Measurements from ENCODE around the gene ADNP2. TPM values are rescaled to one million over a fixed set of nuclear protein-coding genes. Genes with fewer than 3 reads are reported as not detected.

The ADNP2 gene
- total and polyA plus RNA-seq, 2 experiments from 2014 or later = 19.3 to 66.4 TPM

DNA sequence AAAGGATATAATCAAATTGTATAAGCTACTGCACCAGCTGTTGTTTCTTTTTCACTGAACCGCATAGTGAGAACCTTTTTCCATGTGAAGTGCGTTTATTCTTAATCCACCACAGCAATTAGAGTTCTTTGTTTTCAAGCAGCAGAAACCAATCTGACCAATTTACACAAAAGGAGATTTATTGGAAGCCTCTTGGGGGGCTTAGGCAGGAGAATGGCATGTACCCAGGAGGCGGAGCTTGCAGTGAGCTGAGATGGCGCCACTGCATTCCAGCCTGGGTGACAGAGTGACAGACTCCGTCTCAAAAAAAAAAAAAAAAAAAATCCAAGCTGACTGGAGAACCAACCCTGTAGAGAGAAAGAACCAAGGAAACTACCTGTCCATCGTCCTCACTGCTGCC, 10.0 kb downstream of the ADNP2 start (continued):
- TF ChIP-seq, protein P1, sequence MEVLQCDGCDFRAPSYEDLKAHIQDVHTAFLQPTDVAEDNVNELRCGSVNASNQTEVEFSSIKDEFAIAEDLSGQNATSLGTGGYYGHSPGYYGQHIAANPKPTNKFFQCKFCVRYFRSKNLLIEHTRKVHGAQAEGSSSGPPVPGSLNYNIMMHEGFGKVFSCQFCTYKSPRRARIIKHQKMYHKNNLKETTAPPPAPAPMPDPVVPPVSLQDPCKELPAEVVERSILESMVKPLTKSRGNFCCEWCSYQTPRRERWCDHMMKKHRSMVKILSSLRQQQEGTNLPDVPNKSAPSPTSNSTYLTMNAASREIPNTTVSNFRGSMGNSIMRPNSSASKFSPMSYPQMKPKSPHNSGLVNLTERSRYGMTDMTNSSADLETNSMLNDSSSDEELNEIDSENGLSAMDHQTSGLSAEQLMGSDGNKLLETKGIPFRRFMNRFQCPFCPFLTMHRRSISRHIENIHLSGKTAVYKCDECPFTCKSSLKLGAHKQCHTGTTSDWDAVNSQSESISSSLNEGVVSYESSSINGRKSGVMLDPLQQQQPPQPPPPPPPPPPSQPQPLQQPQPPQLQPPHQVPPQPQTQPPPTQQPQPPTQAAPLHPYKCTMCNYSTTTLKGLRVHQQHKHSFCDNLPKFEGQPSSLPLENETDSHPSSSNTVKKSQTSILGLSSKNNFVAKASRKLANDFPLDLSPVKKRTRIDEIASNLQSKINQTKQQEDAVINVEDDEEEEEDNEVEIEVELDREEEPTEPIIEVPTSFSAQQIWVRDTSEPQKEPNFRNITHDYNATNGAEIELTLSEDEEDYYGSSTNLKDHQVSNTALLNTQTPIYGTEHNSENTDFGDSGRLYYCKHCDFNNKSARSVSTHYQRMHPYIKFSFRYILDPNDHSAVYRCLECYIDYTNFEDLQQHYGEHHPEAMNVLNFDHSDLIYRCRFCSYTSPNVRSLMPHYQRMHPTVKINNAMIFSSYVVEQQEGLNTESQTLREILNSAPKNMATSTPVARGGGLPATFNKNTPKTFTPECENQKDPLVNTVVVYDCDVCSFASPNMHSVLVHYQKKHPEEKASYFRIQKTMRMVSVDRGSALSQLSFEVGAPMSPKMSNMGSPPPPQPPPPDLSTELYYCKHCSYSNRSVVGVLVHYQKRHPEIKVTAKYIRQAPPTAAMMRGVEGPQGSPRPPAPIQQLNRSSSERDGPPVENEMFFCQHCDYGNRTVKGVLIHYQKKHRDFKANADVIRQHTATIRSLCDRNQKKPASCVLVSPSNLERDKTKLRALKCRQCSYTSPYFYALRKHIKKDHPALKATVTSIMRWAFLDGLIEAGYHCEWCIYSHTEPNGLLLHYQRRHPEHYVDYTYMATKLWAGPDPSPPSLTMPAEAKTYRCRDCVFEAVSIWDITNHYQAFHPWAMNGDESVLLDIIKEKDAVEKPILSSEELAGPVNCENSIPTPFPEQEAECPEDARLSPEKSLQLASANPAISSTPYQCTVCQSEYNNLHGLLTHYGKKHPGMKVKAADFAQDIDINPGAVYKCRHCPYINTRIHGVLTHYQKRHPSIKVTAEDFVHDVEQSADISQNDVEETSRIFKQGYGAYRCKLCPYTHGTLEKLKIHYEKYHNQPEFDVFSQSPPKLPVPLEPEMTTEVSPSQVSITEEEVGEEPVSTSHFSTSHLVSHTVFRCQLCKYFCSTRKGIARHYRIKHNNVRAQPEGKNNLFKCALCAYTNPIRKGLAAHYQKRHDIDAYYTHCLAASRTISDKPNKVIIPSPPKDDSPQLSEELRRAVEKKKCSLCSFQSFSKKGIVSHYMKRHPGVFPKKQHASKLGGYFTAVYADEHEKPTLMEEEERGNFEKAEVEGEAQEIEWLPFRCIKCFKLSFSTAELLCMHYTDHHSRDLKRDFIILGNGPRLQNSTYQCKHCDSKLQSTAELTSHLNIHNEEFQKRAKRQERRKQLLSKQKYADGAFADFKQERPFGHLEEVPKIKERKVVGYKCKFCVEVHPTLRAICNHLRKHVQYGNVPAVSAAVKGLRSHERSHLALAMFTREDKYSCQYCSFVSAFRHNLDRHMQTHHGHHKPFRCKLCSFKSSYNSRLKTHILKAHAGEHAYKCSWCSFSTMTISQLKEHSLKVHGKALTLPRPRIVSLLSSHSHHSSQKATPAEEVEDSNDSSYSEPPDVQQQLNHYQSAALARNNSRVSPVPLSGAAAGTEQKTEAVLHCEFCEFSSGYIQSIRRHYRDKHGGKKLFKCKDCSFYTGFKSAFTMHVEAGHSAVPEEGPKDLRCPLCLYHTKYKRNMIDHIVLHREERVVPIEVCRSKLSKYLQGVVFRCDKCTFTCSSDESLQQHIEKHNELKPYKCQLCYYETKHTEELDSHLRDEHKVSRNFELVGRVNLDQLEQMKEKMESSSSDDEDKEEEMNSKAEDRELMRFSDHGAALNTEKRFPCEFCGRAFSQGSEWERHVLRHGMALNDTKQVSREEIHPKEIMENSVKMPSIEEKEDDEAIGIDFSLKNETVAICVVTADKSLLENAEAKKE (CRISPR knock-in tag; IDR thresholded peaks at IDR 0.05) = no peak
- TF ChIP-seq POLR2AphosphoS5 (IDR thresholded peaks at IDR 0.05; ENCODE audit: low read depth) = no peak

DNA sequence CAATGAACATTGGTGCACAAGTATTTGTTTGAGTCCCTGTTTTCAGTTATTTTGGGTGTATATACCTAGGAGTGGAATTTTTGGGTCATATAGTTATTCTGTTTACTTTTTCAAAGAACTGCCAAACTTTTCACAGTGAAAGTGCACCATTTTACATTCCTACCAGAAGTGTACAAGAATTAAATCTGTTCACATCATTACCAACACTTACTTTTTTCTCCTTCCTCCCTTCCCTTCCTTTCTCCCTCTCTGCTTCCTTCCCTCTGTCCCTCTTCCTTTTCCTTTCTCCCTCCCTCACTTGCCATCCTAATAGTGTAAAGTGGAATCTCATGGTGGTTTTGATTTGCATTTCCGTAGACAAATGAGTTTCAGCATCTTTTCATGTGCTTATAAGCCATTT, 11.9 kb downstream of the ADNP2 start:
- no peak overlapping the region for H2AFZ ChIP-seq
- Mint-ChIP-seq H3K4me1 (peaks cover 62% of the 10 kb centered on the region), H3K4me3 (no peak overlapping the region; the same call in 2 of the 3 replicates), H3K27ac (peak overlapping the region; percentile 32; the same call in 1 of the 2 replicates), H3K9me3 (no peaks in the 10 kb centered on the region), H3K36me3 (ENCODE audit: low read depth) (peaks cover 51% of the 10 kb centered on the region), H3K27me3 (ENCODE audit: insufficient read depth, low read depth, poor library complexity) (peaks cover 4% of the 10 kb centered on the region)
- ATAC-seq (no peak), DNase-seq (ENCODE audit: low spot score) (no peak)
- peaks cover 45% of the 10 kb centered on the region for H4K20me1 ChIP-seq (replicated peaks; ENCODE audit: insufficient read depth)
- H3K27me3 ChIP-seq (ENCODE audit: insufficient read depth) = no peaks in the 10 kb centered on the region
- H3K79me2 ChIP-seq (replicated peaks; ENCODE audit: insufficient read depth) = peaks cover 100% of the 10 kb centered on the region
- H3K9me2 ChIP-seq (ENCODE audit: insufficient read depth) = no peaks in the 10 kb centered on the region
- H3K4me3 ChIP-seq = no peak overlapping the region
- TF ChIP-seq ETS1 (IDR thresholded peaks at IDR 0.05) (no peak), REST (IDR thresholded peaks at IDR 0.05; ENCODE audit: unreplicated experiment) (no peak), EZH2phosphoT487 (IDR thresholded peaks at IDR 0.05; ENCODE audit: unreplicated experiment) (no peak), ZNF114 (CRISPR knock-in tag; IDR thresholded peaks at IDR 0.05) (no peak), STAT1 (IDR thresholded peaks at IDR 0.05; ENCODE audit: unreplicated experiment) (no peak), CTCF (conservative IDR thresholded peaks at IDR 0.05; ENCODE audit: low read depth in 2 of 2) (no peak), EZH2 (IDR thresholded peaks at IDR 0.05; ENCODE audit: low read depth, unreplicated experiment) (no peak), ZNF331 (CRISPR knock-in tag; IDR thresholded peaks at IDR 0.05; ENCODE audit: low read depth) (no peak), POLR2AphosphoS5 (IDR thresholded peaks at IDR 0.05; ENCODE audit: low read depth) (no peak), NANOG (IDR thresholded peaks at IDR 0.05; ENCODE audit: borderline replicate concordance) (no peak), CREB1 (CRISPR knock-in tag; IDR thresholded peaks at IDR 0.05; ENCODE audit: low read depth) (no peak)
- H3K27ac ChIP-seq (ENCODE audit: low read depth) = no peak overlapping the region
- no peaks in the 10 kb centered on the region for H3K36me3 ChIP-seq (ENCODE audit: insufficient read depth)
- H3K4me1 ChIP-seq (ENCODE audit: insufficient read depth) = peaks cover 30% of the 10 kb centered on the region
- H3K4me2 ChIP-seq = no peak overlapping the region
- no peaks in the 10 kb centered on the region for H3F3A ChIP-seq (replicated peaks; ENCODE audit: low read depth)

All from GM23338 (cell line).